Keratinocyte (primary cell): Measurements from ENCODE around the gene NHSL1. TPM values are rescaled to one million over a fixed set of nuclear protein-coding genes. Genes with fewer than 3 reads are reported as not detected.

ENCODE experiments used
- DNase-seq: peaks from one replicate; pipeline ENCODE4 v3.0.0-alpha.2; 2011; ENCODE audit warnings: low read depth, missing footprints, low spot score
- FAIRE-seq: peaks from 2 replicates; lab custom pipeline; 2011; peaks lifted over from hg19 to GRCh38; lab: Jason Lieb, UNC
- H2AFZ ChIP-seq: 2 replicates; pipeline ENCODE4 v1.6.0; 2012; ENCODE audit warnings: low read length, control low read depth, inconsistent platforms; ENCODE audit not compliant: control insufficient read depth
- H3K27ac ChIP-seq: 2 replicates; pipeline ENCODE4 v1.5.1; 2011; ENCODE audit warnings: low read length; ENCODE audit not compliant: control insufficient read depth, insufficient read depth
- H3K27me3 ChIP-seq: 3 replicates; pipeline ENCODE4 v1.6.0; 2011; ENCODE audit warnings: low read length; ENCODE audit not compliant: control insufficient read depth, insufficient read depth; ENCODE audit errors: extremely low read depth
- H3K36me3 ChIP-seq, 2 experiments: 2 replicates in 1 of 2; 3 replicates in 1 of 2; pipeline ENCODE4 v1.5.1; 2011; ENCODE audit warnings: low read length in 2 of 2, mild to moderate bottlenecking in 1 of 2; ENCODE audit not compliant: control insufficient read depth in 2 of 2, insufficient read depth in 2 of 2; ENCODE audit errors: extremely low read depth in 1 of 2
- H3K4me1 ChIP-seq: 3 replicates; pipeline ENCODE4 v1.5.1; 2011; ENCODE audit warnings: low read length; ENCODE audit not compliant: control insufficient read depth, insufficient read depth; ENCODE audit errors: extremely low read depth
- H3K4me2 ChIP-seq: 3 replicates; pipeline ENCODE4 v1.6.0; 2011; ENCODE audit warnings: low read depth, low read length; ENCODE audit not compliant: control insufficient read depth, insufficient read depth; ENCODE audit errors: extremely low read depth
- H3K4me3 ChIP-seq, 3 experiments: fragments of 200-600 bp in 1 of 3; sonication (generic) in 1 of 3; 2 replicates in 2 of 3; 3 replicates in 1 of 3; pipeline ENCODE4 v1.5.1; 2011 to 2016; ENCODE audit warnings: low read length in 3 of 3, mild to moderate bottlenecking in 3 of 3, control low read depth in 2 of 3, inconsistent platforms in 1 of 3, low read depth in 1 of 3, mixed read lengths in 1 of 3, mixed run types in 1 of 3, moderate library complexity in 1 of 3; ENCODE audit not compliant: control insufficient read depth in 2 of 3, insufficient read depth in 2 of 3; ENCODE audit errors: extremely low read depth in 1 of 3
- H3K79me2 ChIP-seq: 2 replicates; pipeline ENCODE4 v1.6.0; 2012; ENCODE audit warnings: low read length; ENCODE audit not compliant: control insufficient read depth, insufficient read depth
- H3K9ac ChIP-seq: 3 replicates; pipeline ENCODE4 v1.6.0; 2011; ENCODE audit warnings: low read length; ENCODE audit not compliant: control insufficient read depth, insufficient read depth; ENCODE audit errors: extremely low read depth
- H3K9me1 ChIP-seq: 3 replicates; pipeline ENCODE4 v1.6.0; 2011; ENCODE audit warnings: low read length; ENCODE audit not compliant: control insufficient read depth, insufficient read depth; ENCODE audit errors: extremely low read depth
- H3K9me3 ChIP-seq: 2 replicates; pipeline ENCODE4 v1.5.1; 2012; ENCODE audit warnings: low read depth, low read length; ENCODE audit not compliant: control insufficient read depth
- H4K20me1 ChIP-seq: 3 replicates; pipeline ENCODE4 v1.6.0; 2011; ENCODE audit warnings: low read length; ENCODE audit not compliant: control insufficient read depth, insufficient read depth; ENCODE audit errors: extremely low read depth
- CTCF ChIP-seq, 3 experiments: IDR thresholded peaks in 1 of 3; conservative IDR thresholded peaks in 1 of 3; optimal IDR thresholded peaks in 1 of 3; 2 replicates in 2 of 3; 3 replicates in 1 of 3; pipeline versions ENCODE3 to v1.5.1; 2011; ENCODE audit warnings: low read length in 3 of 3, mild to moderate bottlenecking in 3 of 3, moderate library complexity in 2 of 3, control low read depth in 1 of 3, inconsistent platforms in 1 of 3; ENCODE audit not compliant: insufficient read depth in 2 of 3; ENCODE audit errors: extremely low read depth in 1 of 3
- EZH2 ChIP-seq: IDR thresholded peaks from one replicate; pipeline ENCODE4 v1.6.1; 2012; ENCODE audit warnings: inconsistent platforms, mild to moderate bottlenecking, low read length, moderate library complexity
- dilution Hi-C: fragments of 300-500 bp; cut with MboI; formaldehyde crosslinking; loops from one replicate; pipeline ENCODE4 v1.7.0; 2020; ENCODE audit warnings: low sequenced_read_pairs; ENCODE audit not compliant: extremely low pct_ligation_motif_present
- polyA plus RNA-seq, 5 experiments: library from polyadenylated mRNA; depleted of rRNA in 3 of 5; stranded (reverse) in 3 of 5; stranded (forward) in 1 of 5; unstranded in 1 of 5; fragments of >200 nt; gene quantifications; 1 replicate in 1 of 5; 2 replicates in 3 of 5; 3 replicates in 1 of 5; pipeline versions ENCODE4 v1.2.1 to v1.2.3, GENCODE V29; 2011 to 2012; ENCODE audit warnings: missing spikeins in 2 of 5, low read depth in 1 of 5, low replicate concordance in 1 of 5

NHSL1 gene
- polyA plus RNA-seq, 1 donor (not counting 4 experiments of a cell fraction or from before 2014, with no cell fraction given): 11.8 TPM

GRCh38 chr6:138529478-138529877 is 30.2 kb upstream of the NHSL1 start:
- H4K20me1 ChIP-seq: peaks cover 3% of the 10 kb centered on the region

GRCh38 chr6:138528956-138529355 is 29.7 kb upstream of the NHSL1 start:
- dilution Hi-C loops: no loop called here
- Histone ChIP-seq H3K4me3 (no peak overlapping the region), H3K9me1 (no peaks in the 10 kb centered on the region), H3K4me1 (peaks cover under 1% of the 10 kb centered on the region), H4K20me1 (peaks cover 3% of the 10 kb centered on the region), H3K27ac (no peak overlapping the region), H3K79me2 (peaks cover 19% of the 10 kb centered on the region), H3K9ac (no peak overlapping the region), H3K36me3 (peaks cover 0 to 5% of the 10 kb centered on the region in 2 experiments), H3K9me3 (no peaks in the 10 kb centered on the region), H3K4me2 (no peak overlapping the region), H2AFZ (no peak overlapping the region), H3K27me3 (no peaks in the 10 kb centered on the region)
- no peak for FAIRE-seq
- DNase-seq: no peak
- TF ChIP-seq CTCF (optimal IDR thresholded peaks at IDR 0.05 in 1 of 3, IDR thresholded peaks at IDR 0.05 in 1 of 3, conservative IDR thresholded peaks at IDR 0.05 in 1 of 3; ENCODE audit: extremely low read depth in 1 of 3, insufficient read depth in 2 of 3, low read length in 3 of 3) (no peak), EZH2 (no peak)

More at GRCh38 chr6:138529478-138529877, 30.2 kb upstream of the NHSL1 start:
- no peak overlapping the region for H3K4me2 ChIP-seq
- no peak for TF ChIP-seq CTCF (optimal IDR thresholded peaks at IDR 0.05 in 1 of 3, IDR thresholded peaks at IDR 0.05 in 1 of 3, conservative IDR thresholded peaks at IDR 0.05 in 1 of 3; ENCODE audit: extremely low read depth in 1 of 3, insufficient read depth in 2 of 3, low read length in 3 of 3)
- no peak for TF ChIP-seq EZH2
- H3K9ac ChIP-seq: no peak overlapping the region
- H3K27me3 ChIP-seq: no peaks in the 10 kb centered on the region
- FAIRE-seq (no peak), DNase-seq (no peak)
- no peak overlapping the region for H3K4me3 ChIP-seq
- dilution Hi-C loops: no loop called here
- H3K27ac ChIP-seq: no peak overlapping the region
- no peak overlapping the region for H2AFZ ChIP-seq
- peaks cover 19% of the 10 kb centered on the region for H3K79me2 ChIP-seq
- H3K4me1 ChIP-seq: no peaks in the 10 kb centered on the region
- no peaks in the 10 kb centered on the region for H3K9me3 ChIP-seq
- H3K36me3 ChIP-seq: peaks cover 0 to 5% of the 10 kb centered on the region in 2 experiments
- H3K9me1 ChIP-seq: no peaks in the 10 kb centered on the region
